Adrenal gland (tissue), 5 donors: Measurements from ENCODE around the gene CDH19.

ENCODE experiments used
- CTCF ChIP-seq, 6 experiments: fragments of 450-650 bp in 4 of 6; fragments of 200-600 bp in 2 of 6; sonication (generic) in 1 of 6; IDR thresholded peaks; 1 replicate in 5 of 6; 2 replicates in 1 of 6; pipeline versions ENCODE4 v1.5.1 to v1.8.0; 2016 to 2021; ENCODE audit warnings: antibody characterized with exemption in 6 of 6, mild to moderate bottlenecking in 2 of 6, moderate library complexity in 1 of 6
- POLR2A ChIP-seq, 2 donors: fragments of 450-650 bp; IDR thresholded peaks; one replicate each; pipeline ENCODE4 v1.6.1; 2017; ENCODE audit warnings: antibody characterized with exemption in 2 of 2, mild to moderate bottlenecking in 2 of 2, moderate library complexity in 1 of 2
- donor health status: DM: no; HTN: no; CAD: no.

- TF ChIP-seq CTCF (IDR thresholded peaks at IDR 0.05) (no peak), POLR2A (IDR thresholded peaks at IDR 0.05) (no peak)
Observed at GRCh38 chr18:66533693-66534092, 70.2 kb downstream of the CDH19 start.
